Astrocyte of the spinal cord (primary cell): ENCODE data around the gene GALNT10.

ENCODE experiments used
- DNase-seq: peaks from one replicate; pipeline ENCODE4 v3.0.0; 2011; ENCODE audit warnings: low read depth, low spot score
- H3K4me3 ChIP-seq: 2 replicates; pipeline ENCODE4 v1.5.1; 2011; ENCODE audit warnings: low read depth, mild to moderate bottlenecking, low read length, moderate library complexity
- CTCF ChIP-seq: IDR thresholded peaks from 2 replicates; pipeline ENCODE4 v1.5.1; 2012; ENCODE audit warnings: low read depth, mild to moderate bottlenecking, low read length, inconsistent platforms
- in situ Hi-C: cut with HindIII; loops from 2 replicates; pipeline ENCODE4 v1.10.0; 2017; ENCODE audit warnings: low sequenced_read_pairs

Gene GALNT10

GRCh38 chr5:154302161-154302560, 111.6 kb downstream of the GALNT10 start:
- no peak overlapping the region for H3K4me3 ChIP-seq
- no peak for TF ChIP-seq CTCF
- peak; percentile 55 for DNase-seq
- in situ Hi-C loops: no loop called here

GRCh38 chr5:154303133-154303532, 112.6 kb downstream of the GALNT10 start:
- in situ Hi-C loops: no loop called here
- H3K4me3 ChIP-seq: no peak overlapping the region
- DNase-seq: no peak
- no peak for TF ChIP-seq CTCF

GRCh38 chr5:154308443-154309370, 118.2 kb downstream of the GALNT10 start:
- DNase-seq: peak; percentile 62

GRCh38 chr5:154309371-154309745, 118.8 kb downstream of the GALNT10 start:
- peak; percentile 55 for DNase-seq
- H3K4me3 ChIP-seq: no peak overlapping the region
- in situ Hi-C loops: no loop called here

More at GRCh38 chr5:154308443-154309370, 118.2 kb downstream of the GALNT10 start:
- in situ Hi-C loops: no loop called here
- no peak for TF ChIP-seq CTCF
- no peak overlapping the region for H3K4me3 ChIP-seq

GRCh38 chr5:154309805-154310204, 119.3 kb downstream of the GALNT10 start:
- in situ Hi-C loops: no loop called here
- no peak for TF ChIP-seq CTCF
- DNase-seq: no peak
- H3K4me3 ChIP-seq: no peak overlapping the region

More at GRCh38 chr5:154309371-154309745, 118.8 kb downstream of the GALNT10 start:
- TF ChIP-seq CTCF: no peak

- TF ChIP-seq CTCF: no peak
- H3K4me3 ChIP-seq: no peak overlapping the region
- in situ Hi-C loops: no loop called here
- DNase-seq: no peak
Observed at GRCh38 chr5:154311362-154311761, 120.8 kb downstream of the GALNT10 start.
